ENCODE results near the gene ATAD3C. TPM values are rescaled to one million over a fixed set of nuclear protein-coding genes. Genes with fewer than 3 reads are reported as not detected.

Gene ATAD3C
- total RNA-seq: under 0.01 TPM in 2 replicates

GRCh38 chr1:1449099-1449739 is at the start of gene ATAD3C:
Gene ATAD3C, plus strand, starts transcription at chr1:1449689. Its CDS starts 995 bp downstream, at chr1:1450684.

GRCh38 chr1:1406821-1407635 is 42.5 kb upstream of the ATAD3C start, which contains the start of gene MRPL20:
Gene MRPL20, minus strand, starts transcription at chr1:1407293. Its CDS starts 76 bp downstream, at chr1:1407217.

GRCh38 chr1:1421147-1421906 is 28.2 kb upstream of the ATAD3C start, which contains the start of gene ANKRD65:
Gene ANKRD65, minus strand, starts transcription at chr1:1421276. Its CDS starts 271 bp downstream, at chr1:1421005.

GRCh38 chr1:1435106-1435903 is 14.2 kb upstream of the ATAD3C start, which contains the start of gene VWA1:
Gene VWA1, plus strand, starts transcription at chr1:1435690. Its CDS starts 59 bp downstream, at chr1:1435749.

GRCh38 chr1:1471389-1472052 is 22.0 kb downstream of the ATAD3C start, which contains the start of gene ATAD3B:
Gene ATAD3B, plus strand, starts transcription at chr1:1471765. Its CDS starts 120 bp downstream, at chr1:1471885.

GRCh38 chr1:1511533-1512285 is 62.2 kb downstream of the ATAD3C start, which contains the start of gene ATAD3A:
Gene ATAD3A, plus strand, starts transcription at chr1:1512162. Its CDS starts 107 bp downstream, at chr1:1512269.

Other genes starting within 250 kb of the ATAD3C start
- 0.16 TPM in 1 of 2 replicates, not detected in the other for gene TNFRSF18, start 243.1 kb upstream of the ATAD3C start, total RNA-seq
- 0.24 TPM in 1 of 2 replicates, not detected in the other for gene TNFRSF4, start 235.5 kb upstream of the ATAD3C start, total RNA-seq
- gene SDF4, start 217.7 kb upstream of the ATAD3C start, total RNA-seq: 112 and 134 TPM in 2 replicates
- 34.0 and 34.9 TPM in 2 replicates for gene B3GALT6, start 217.5 kb upstream of the ATAD3C start, total RNA-seq
- 0.36 and 1.1 TPM in 2 replicates for gene C1QTNF12, start 203.0 kb upstream of the ATAD3C start, total RNA-seq
- gene UBE2J2, start 175.8 kb upstream of the ATAD3C start, total RNA-seq: 41.2 and 44.0 TPM in 2 replicates
- 0.97 and 1.3 TPM in 2 replicates for gene SCNN1D, start 169.3 kb upstream of the ATAD3C start, total RNA-seq
- 49.7 and 57.1 TPM in 2 replicates for gene ACAP3, start 141.8 kb upstream of the ATAD3C start, total RNA-seq
- 21.9 and 27.4 TPM in 2 replicates for gene PUSL1, start 141.1 kb upstream of the ATAD3C start, total RNA-seq
- 56.1 and 62.1 TPM in 2 replicates for gene INTS11, start 125.0 kb upstream of the ATAD3C start, total RNA-seq
- gene CPTP, start 124.9 kb upstream of the ATAD3C start, total RNA-seq: 19.1 and 24.0 TPM in 2 replicates
- 0.32 and 0.36 TPM in 2 replicates for gene TAS1R3, start 118.4 kb upstream of the ATAD3C start, total RNA-seq
- gene DVL1, start 100.3 kb upstream of the ATAD3C start, total RNA-seq: 64.8 and 74.8 TPM in 2 replicates
- 621 and 684 TPM in 2 replicates for gene MXRA8, start 91.1 kb upstream of the ATAD3C start, total RNA-seq
- gene AURKAIP1, start 74.5 kb upstream of the ATAD3C start, total RNA-seq: 37.2 and 56.3 TPM in 2 replicates
- 126 and 152 TPM in 2 replicates for gene CCNL2, start 50.4 kb upstream of the ATAD3C start, total RNA-seq
- 47.4 and 54.9 TPM in 2 replicates for gene MRPL20, start 42.4 kb upstream of the ATAD3C start, total RNA-seq
- gene ANKRD65, start 28.4 kb upstream of the ATAD3C start, total RNA-seq: 0.81 and 0.85 TPM in 2 replicates
- 2.4 and 3.4 TPM in 2 replicates for gene VWA1, start 14.0 kb upstream of the ATAD3C start, total RNA-seq
- gene ATAD3B, start 22.1 kb downstream of the ATAD3C start, total RNA-seq: 12.8 and 18.0 TPM in 2 replicates
- 26.9 and 27.2 TPM in 2 replicates for gene ATAD3A, start 62.5 kb downstream of the ATAD3C start, total RNA-seq
- gene TMEM240, start 90.9 kb downstream of the ATAD3C start, total RNA-seq: 4.7 and 6.7 TPM in 2 replicates
- 75.3 and 79.8 TPM in 2 replicates for gene SSU72, start 125.2 kb downstream of the ATAD3C start, total RNA-seq
- gene FNDC10, start 150.4 kb downstream of the ATAD3C start, total RNA-seq: 2.4 and 2.6 TPM in 2 replicates
- gene MIB2, start 165.8 kb downstream of the ATAD3C start, total RNA-seq: 57.0 and 72.5 TPM in 2 replicates
- gene MMP23B, start 182.5 kb downstream of the ATAD3C start, total RNA-seq: 0.24 and 0.49 TPM in 2 replicates
- gene CDK11B, start 209.3 kb downstream of the ATAD3C start, total RNA-seq: 5.6 and 7.0 TPM in 2 replicates
- 50.2 and 65.4 TPM in 2 replicates for gene SLC35E2B, start 243.1 kb downstream of the ATAD3C start, total RNA-seq

Data from hair follicle dermal papilla cell (primary cell).